GM23338 (cell line): Measurements from ENCODE around the gene CERK.

Source experiments
- EZH2 ChIP-seq: fragments of 200-600 bp; sonication (generic); IDR thresholded peaks from one replicate; pipeline ENCODE4 v1.8.0; 2017; ENCODE audit warnings: antibody characterized with exemption, mild to moderate bottlenecking, low read depth; ENCODE audit not compliant: unreplicated experiment
- POLR2AphosphoS5 ChIP-seq: IDR thresholded peaks from 2 replicates; pipeline ENCODE4 v1.6.1; 2016; ENCODE audit warnings: antibody characterized with exemption, low read depth
- TF ChIP-seq, protein P1 (sequence below), 2 experiments: fragments of 200-600 bp in 1 of 2; sonication (generic) in 1 of 2; conservative IDR thresholded peaks; 2 replicates each; pipeline versions ENCODE4 v1.5.1 to v1.6.1; 2016 to 2017; ENCODE audit warnings: antibody characterized with exemption in 2 of 2, low read depth in 2 of 2, mild to moderate bottlenecking in 2 of 2, moderate library complexity in 1 of 2

DNA sequence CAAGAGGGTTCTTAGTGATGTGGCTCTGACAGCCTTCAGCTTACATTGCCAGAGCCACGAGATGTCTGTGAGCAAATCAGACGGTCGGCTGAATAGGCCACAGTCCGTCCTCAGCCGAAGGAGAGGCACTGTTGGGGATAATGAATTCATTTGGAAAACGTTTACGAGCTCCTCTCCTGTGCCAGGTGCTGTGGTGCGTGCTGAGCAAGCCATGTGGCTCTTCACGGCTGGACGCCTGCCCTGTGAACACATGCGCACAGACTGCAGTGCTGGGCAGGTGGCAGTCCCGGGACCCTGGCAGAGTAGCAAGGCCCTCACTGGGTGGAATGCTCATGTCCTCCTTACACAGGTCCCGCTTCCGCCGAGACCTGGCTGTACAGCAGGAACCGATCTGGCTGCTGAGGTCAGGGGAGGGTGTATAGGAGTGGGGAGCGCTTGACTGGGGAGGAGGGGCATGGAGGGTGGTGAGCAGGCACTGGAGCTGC is 31.2 kb upstream of the CERK start:
- TF ChIP-seq, protein P1, sequence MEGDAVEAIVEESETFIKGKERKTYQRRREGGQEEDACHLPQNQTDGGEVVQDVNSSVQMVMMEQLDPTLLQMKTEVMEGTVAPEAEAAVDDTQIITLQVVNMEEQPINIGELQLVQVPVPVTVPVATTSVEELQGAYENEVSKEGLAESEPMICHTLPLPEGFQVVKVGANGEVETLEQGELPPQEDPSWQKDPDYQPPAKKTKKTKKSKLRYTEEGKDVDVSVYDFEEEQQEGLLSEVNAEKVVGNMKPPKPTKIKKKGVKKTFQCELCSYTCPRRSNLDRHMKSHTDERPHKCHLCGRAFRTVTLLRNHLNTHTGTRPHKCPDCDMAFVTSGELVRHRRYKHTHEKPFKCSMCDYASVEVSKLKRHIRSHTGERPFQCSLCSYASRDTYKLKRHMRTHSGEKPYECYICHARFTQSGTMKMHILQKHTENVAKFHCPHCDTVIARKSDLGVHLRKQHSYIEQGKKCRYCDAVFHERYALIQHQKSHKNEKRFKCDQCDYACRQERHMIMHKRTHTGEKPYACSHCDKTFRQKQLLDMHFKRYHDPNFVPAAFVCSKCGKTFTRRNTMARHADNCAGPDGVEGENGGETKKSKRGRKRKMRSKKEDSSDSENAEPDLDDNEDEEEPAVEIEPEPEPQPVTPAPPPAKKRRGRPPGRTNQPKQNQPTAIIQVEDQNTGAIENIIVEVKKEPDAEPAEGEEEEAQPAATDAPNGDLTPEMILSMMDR (conservative IDR thresholded peaks at IDR 0.05; ENCODE audit: low read depth in 2 of 2) = no peak
- TF ChIP-seq EZH2 (no peak), POLR2AphosphoS5 (no peak)
